DND-41 (cell line): Measurements from ENCODE around the gene CCHCR1.

Source experiments
- ATAC-seq: fragments of 200-7000 bp; cut with Tn5 transposase; 3 replicates; pipeline ENCODE4 v1.9.1; 2021; ENCODE audit warnings: low read depth; ENCODE audit not compliant: insufficient read depth
- DNase-seq: peaks from one replicate; pipeline ENCODE4 v3.0.0-alpha.2; 2020
- H2AFZ ChIP-seq: 2 replicates; pipeline ENCODE4 v1.6.0; 2012; ENCODE audit warnings: low read depth, low read length
- H3K27ac ChIP-seq: 2 replicates; pipeline ENCODE4 v1.5.1; 2012; ENCODE audit warnings: low read length, inconsistent platforms
- H3K27me3 ChIP-seq: fragments of 200-600 bp; sonication (generic); 2 replicates; pipeline ENCODE4 v1.6.0; 2012; ENCODE audit warnings: low read length, mild to moderate bottlenecking, inconsistent platforms; ENCODE audit not compliant: insufficient read depth, poor library complexity
- H3K36me3 ChIP-seq: 2 replicates; pipeline ENCODE4 v1.5.1; 2012; ENCODE audit warnings: low read length, inconsistent platforms; ENCODE audit not compliant: insufficient read depth
- H3K4me1 ChIP-seq: 2 replicates; pipeline ENCODE4 v1.5.1; 2012; ENCODE audit warnings: mild to moderate bottlenecking, low read length; ENCODE audit not compliant: insufficient read depth
- H3K4me2 ChIP-seq: 2 replicates; pipeline ENCODE4 v1.6.0; 2012; ENCODE audit warnings: mild to moderate bottlenecking, moderate library complexity, low read length, inconsistent platforms; ENCODE audit not compliant: insufficient read depth
- H3K4me3 ChIP-seq, 2 experiments: fragments of 200-600 bp in 1 of 2; shearing (Covaris generic) in 1 of 2; 2 replicates each; pipeline ENCODE4 v1.5.1; 2012 to 2016; ENCODE audit warnings: inconsistent platforms in 2 of 2, low read length in 2 of 2, mild to moderate bottlenecking in 2 of 2, low read depth in 1 of 2, moderate library complexity in 1 of 2
- H3K79me2 ChIP-seq: 2 replicates; pipeline ENCODE4 v1.6.0; 2012; ENCODE audit warnings: low read length, inconsistent platforms; ENCODE audit not compliant: insufficient read depth
- H3K9ac ChIP-seq: 2 replicates; pipeline ENCODE4 v1.6.0; 2012; ENCODE audit warnings: low read depth, mild to moderate bottlenecking, inconsistent platforms, low read length, moderate library complexity
- H3K9me3 ChIP-seq: 2 replicates; pipeline ENCODE4 v1.5.1; 2012; ENCODE audit warnings: low read length, moderate library complexity, mild to moderate bottlenecking, inconsistent platforms; ENCODE audit not compliant: insufficient read depth, severe bottlenecking
- H4K20me1 ChIP-seq: 2 replicates; pipeline ENCODE4 v1.6.0; 2012; ENCODE audit warnings: low read length; ENCODE audit not compliant: insufficient read depth
- CTCF ChIP-seq: IDR thresholded peaks from 2 replicates; pipeline ENCODE4 v1.5.1; 2012; ENCODE audit warnings: borderline replicate concordance, low read length, moderate library complexity, mild to moderate bottlenecking; ENCODE audit not compliant: poor library complexity, severe bottlenecking; ENCODE audit errors: extremely low read depth
- EZH2 ChIP-seq: IDR thresholded peaks from 3 replicates; pipeline ENCODE4 v1.6.1; 2012; ENCODE audit warnings: borderline replicate concordance, low read depth, mild to moderate bottlenecking, moderate library complexity, low read length, inconsistent platforms; ENCODE audit not compliant: severe bottlenecking

CCHCR1 gene

GRCh38 chr6:31178143-31179041, 20.8 kb upstream of the CCHCR1 start:
- no peaks in the 10 kb centered on the region for H3K27me3 ChIP-seq
- TF ChIP-seq CTCF (no peak), EZH2 (no peak)
- H4K20me1 ChIP-seq = no peaks in the 10 kb centered on the region
- no peaks in the 10 kb centered on the region for H3K79me2 ChIP-seq
- H3K27ac ChIP-seq = no peak overlapping the region
- H3K4me3 ChIP-seq = no peak overlapping the region
- no peak for ATAC-seq
- H3K4me1 ChIP-seq = 0 out of 2 replicates have a peak, but pooled peaks cover 3% of the 10 kb centered on the region
- H3K36me3 ChIP-seq = no peaks in the 10 kb centered on the region
- DNase-seq = no peak
- H3K9me3 ChIP-seq = no peaks in the 10 kb centered on the region
- H3K9ac ChIP-seq = no peak overlapping the region
- H2AFZ ChIP-seq = no peak overlapping the region
- H3K4me2 ChIP-seq = no peak overlapping the region

GRCh38 chr6:31175971-31176370, 18.4 kb upstream of the CCHCR1 start:
- Histone ChIP-seq H3K4me1 (0 out of 2 replicates have a peak, but pooled peaks cover 3% of the 10 kb centered on the region), H2AFZ (no peak overlapping the region), H3K9ac (no peak overlapping the region), H3K4me3 (no peak overlapping the region), H3K36me3 (no peaks in the 10 kb centered on the region), H3K79me2 (no peaks in the 10 kb centered on the region), H3K4me2 (no peak overlapping the region), H4K20me1 (no peaks in the 10 kb centered on the region), H3K9me3 (no peaks in the 10 kb centered on the region), H3K27me3 (no peaks in the 10 kb centered on the region), H3K27ac (no peak overlapping the region)
- TF ChIP-seq EZH2 (no peak), CTCF (no peak)
- ATAC-seq (peak; percentile 83), DNase-seq (peak; percentile 31)

- no peak overlapping the region for H3K9ac ChIP-seq
- DNase-seq (no peak), ATAC-seq (no peak)
- no peaks in the 10 kb centered on the region for H3K27me3 ChIP-seq
- no peak overlapping the region for H3K4me2 ChIP-seq
- TF ChIP-seq CTCF (no peak), EZH2 (no peak)
- no peak overlapping the region for H3K4me3 ChIP-seq
- H3K79me2 ChIP-seq = no peaks in the 10 kb centered on the region
- no peaks in the 10 kb centered on the region for H4K20me1 ChIP-seq
- no peaks in the 10 kb centered on the region for H3K9me3 ChIP-seq
- H3K27ac ChIP-seq = no peak overlapping the region
- H3K36me3 ChIP-seq = no peaks in the 10 kb centered on the region
- no peak overlapping the region for H2AFZ ChIP-seq
- 0 out of 2 replicates have a peak, but pooled peaks cover 3% of the 10 kb centered on the region for H3K4me1 ChIP-seq
Measured at GRCh38 chr6:31174378-31174777, 16.8 kb upstream of the CCHCR1 start.
